GM21381 (cell line): ENCODE results near the gene MT1E.
"Not testable (repeated sequence)": the region's sequence is repeated elsewhere in the genome, so short reads cannot be mapped to it uniquely, and the experiment has no call there.

Experiments
- ATAC-seq: cut with Tn5 transposase; IDR thresholded peaks from one replicate; pipeline ENCODE4 v1.9.1; 2021; ENCODE audit warnings: mild to moderate bottlenecking, moderate library complexity; ENCODE audit not compliant: unreplicated experiment

MT1E gene

GRCh38 chr16:56669005-56669839 lies 43.6 kb downstream of the MT1E start, which contains the start of gene MT1H:
Gene MT1H, plus strand, starts transcription at chr16:56669814. Its CDS starts 71 bp downstream, at chr16:56669885.
- ATAC-seq: no peak

GRCh38 chr16:56669840-56670619 lies 44.4 kb downstream of the MT1E start:
- ATAC-seq: no peak

DNA sequence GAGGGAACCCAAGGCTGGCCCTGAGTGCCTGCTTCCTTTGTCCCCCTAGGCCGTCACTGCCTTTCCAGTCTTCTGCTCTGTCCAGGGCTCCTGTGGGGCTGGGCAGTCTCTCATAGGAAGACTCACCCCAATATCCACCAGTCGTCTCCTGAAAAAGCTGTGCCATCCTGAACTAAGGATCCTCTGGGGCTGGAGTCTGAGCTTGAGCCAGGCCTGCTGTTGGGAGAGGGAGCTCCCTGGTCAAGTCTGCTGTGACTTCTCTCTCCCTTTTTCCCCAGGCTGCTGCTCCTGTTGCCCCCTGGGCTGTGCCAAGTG lies 45.0 kb downstream of the MT1E start:
- no peak for ATAC-seq

DNA sequence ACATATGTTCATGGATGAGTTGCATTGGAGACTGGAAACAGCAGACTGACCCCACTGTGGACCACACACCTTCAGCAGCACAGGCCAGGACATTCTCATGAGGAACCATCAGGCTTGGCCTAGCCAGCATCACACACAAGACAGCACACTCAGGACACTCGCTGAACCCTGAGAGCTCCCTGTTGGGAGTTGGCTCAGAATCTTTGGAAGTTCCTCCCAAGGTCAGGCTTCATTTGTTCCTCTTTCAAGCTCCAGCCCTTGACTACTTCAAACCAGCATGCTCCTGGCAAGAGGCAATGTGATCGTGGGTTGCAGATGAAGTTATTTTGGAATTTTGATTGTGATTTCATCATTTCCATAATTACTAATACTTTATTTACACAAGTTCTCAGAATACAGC lies 46.1 kb downstream of the MT1E start:
- not testable (repeated sequence) for ATAC-seq

DNA sequence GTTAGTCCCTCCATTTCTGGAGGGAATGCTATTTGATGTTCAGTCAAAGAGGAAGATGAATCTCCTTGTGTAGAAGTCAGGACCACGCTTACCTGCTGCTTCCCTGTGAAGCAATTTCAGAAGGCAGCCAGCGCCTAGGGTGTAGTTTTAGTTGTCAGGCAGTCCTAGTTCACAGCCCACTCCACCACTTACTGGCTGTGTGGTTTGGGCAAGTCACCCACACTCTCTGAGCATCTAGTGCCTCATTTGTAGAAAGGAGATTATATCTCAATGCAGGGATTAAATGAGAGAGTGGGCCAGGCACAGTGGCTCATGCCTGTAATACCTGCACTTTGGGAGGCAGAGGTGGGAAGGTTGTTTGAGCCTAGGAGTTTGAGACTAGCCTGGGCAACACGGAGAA lies 46.6 kb downstream of the MT1E start:
- ATAC-seq: not testable (repeated sequence)

DNA sequence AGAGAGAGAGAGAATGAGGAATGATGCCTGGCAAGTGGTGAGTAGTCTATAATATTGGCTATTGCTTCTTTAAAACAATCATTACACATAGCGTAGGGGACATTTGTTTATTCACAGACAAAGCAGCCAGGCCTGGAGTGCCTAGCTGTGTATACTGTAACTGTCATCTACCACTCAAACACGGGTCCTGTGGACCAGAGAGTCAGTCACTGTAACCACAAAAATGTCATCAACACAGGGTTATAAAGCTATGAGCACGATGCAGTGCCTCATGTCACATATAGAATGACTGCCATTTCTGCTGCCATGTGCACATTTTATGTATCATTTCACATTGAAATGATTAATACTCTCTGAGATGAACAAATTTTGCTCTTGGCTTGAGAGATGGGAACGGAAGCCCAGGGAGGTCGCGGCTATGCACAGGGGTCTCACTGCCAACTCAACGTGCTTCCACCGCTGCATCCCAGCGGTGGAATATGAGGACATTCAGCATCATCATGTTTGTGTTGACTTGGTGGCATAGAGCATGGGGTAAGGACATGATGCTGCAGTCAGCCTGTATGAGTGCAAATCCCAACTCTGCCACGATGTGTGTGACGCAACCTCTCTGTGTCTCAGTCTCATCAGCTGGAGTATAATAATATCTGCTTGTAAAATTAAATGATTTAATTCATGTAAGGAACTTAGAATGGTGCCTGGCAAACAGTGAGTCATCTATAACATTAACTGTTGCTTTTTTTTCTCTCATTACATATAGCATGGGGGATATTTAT lies 47.4 kb downstream of the MT1E start:
- ATAC-seq: no peak

DNA sequence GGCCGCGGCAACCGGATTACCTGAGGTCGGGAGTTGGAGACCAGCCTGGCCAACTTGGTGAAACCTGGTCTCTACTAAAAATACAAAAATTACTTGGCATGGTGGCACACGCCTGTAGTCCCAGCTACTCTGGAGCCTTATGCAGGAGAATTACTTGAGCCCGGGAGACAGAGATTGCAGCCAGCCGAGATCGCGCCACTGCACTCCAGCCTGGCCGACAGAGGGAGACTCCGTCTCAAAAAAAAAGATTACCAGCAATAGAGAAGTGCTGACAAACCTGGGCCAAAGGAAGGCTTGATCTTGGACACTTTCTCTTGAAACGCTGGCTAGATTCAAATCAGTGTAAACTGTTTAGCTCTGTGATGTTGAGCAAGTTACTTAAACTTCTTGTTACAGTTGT lies 48.3 kb downstream of the MT1E start:
- no peak for ATAC-seq

DNA sequence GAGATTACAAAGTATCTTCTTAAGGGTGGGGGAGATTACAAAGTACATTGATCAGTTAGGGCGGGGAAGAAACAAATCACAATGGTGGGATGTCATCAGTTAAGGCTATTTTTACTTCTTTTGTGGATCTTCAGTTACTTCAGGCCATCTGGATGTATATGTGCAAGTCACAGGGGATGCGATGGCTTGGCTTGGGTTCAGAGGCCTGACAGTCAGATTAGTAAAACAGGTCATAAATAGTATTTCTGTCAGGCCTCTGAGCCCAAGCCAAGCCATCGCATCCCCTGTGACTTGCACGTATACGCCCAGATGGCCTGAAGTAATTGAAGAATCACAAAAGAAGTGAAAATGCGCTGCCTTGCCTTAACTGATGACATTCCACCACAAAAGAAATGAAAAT lies 49.0 kb downstream of the MT1E start:
- not testable (repeated sequence) for ATAC-seq

GRCh38 chr16:56675685-56676210 lies 50.2 kb downstream of the MT1E start:
- no peak for ATAC-seq
